Activated naive CD4-positive, alpha-beta T cell treated with anti-CD3 and anti-CD28 coated beads, Interleukin-2, amount 50 U/mL, for 24 hours (primary cell): ENCODE data around the gene NDUFS2.
"Not testable (repeated sequence)": the region's sequence is repeated elsewhere in the genome, so short reads cannot be mapped to it uniquely, and the experiment has no call there.

ENCODE experiments used
- H3K27ac Mint-ChIP-seq: one replicate; pipeline ENCODE4 v1.8.0; 2021; ENCODE audit warnings: mild to moderate bottlenecking, mixed read lengths
- H3K27me3 Mint-ChIP-seq: one replicate; pipeline ENCODE4 v1.8.0; 2021; ENCODE audit warnings: mixed read lengths
- H3K36me3 Mint-ChIP-seq: one replicate; pipeline ENCODE4 v1.8.0; 2021; ENCODE audit warnings: mixed read lengths
- H3K4me1 Mint-ChIP-seq: one replicate; pipeline ENCODE4 v1.8.0; 2021; ENCODE audit warnings: mixed read lengths
- H3K4me3 Mint-ChIP-seq: one replicate; pipeline ENCODE4 v1.8.0; 2021; ENCODE audit warnings: mild to moderate bottlenecking, mixed read lengths
- H3K9me3 Mint-ChIP-seq: one replicate; pipeline ENCODE4 v1.8.0; 2021; ENCODE audit warnings: mixed read lengths

The NDUFS2 gene

GRCh38 chr1:161230762-161231161 is 28.6 kb downstream of the NDUFS2 start:
- Mint-ChIP-seq H3K4me3 (no peak overlapping the region), H3K4me1 (peaks cover 25% of the 10 kb centered on the region), H3K9me3 (no peaks in the 10 kb centered on the region), H3K27me3 (no peaks in the 10 kb centered on the region), H3K27ac (no peak overlapping the region), H3K36me3 (peaks cover 5% of the 10 kb centered on the region)

GRCh38 chr1:161233102-161233501 is 30.9 kb downstream of the NDUFS2 start:
- H3K27ac Mint-ChIP-seq = no peak overlapping the region
- H3K36me3 Mint-ChIP-seq = peaks cover 5% of the 10 kb centered on the region
- H3K4me3 Mint-ChIP-seq = no peak overlapping the region
- H3K4me1 Mint-ChIP-seq = peaks cover 2% of the 10 kb centered on the region
- H3K27me3 Mint-ChIP-seq = no peaks in the 10 kb centered on the region
- no peaks in the 10 kb centered on the region for H3K9me3 Mint-ChIP-seq

DNA sequence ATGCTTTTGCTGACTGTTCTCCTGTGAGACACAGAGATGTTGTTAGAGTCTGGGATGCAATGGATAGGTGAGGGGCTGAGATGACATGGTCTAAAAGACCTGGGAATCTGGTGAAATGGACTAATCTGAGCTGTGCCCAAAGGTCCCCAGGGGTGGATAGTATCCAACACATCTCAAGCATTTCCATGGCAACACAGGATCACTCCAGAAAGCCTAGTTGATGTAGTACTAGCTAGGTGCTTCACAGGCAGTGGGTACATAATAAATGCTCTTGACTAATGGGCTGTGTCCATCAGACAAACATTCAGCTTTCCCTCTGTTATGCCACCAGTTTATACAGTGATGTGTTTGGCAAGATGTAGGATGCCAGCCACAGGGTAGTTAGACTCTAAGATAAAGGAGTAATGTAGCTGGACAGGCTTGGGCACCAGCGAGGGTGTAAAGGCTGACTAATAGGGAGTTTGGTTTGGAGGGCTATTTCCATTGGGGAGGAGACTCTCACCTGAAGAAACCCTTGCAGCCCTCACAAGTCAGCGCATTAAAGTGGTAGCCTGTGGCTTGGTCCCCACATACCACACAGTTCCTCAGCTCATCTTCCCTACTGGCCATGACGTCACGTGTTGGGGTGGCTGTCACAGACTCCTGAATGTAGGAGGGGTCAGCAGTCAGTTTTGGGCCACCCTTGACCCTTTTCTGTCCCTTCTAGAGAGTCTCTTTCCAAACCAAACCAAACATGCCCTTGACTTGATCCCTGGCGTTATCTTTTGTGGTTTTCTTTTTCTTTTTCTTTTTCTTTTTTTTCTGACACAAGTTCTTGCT is 34.0 kb downstream of the NDUFS2 start:
- H3K27ac Mint-ChIP-seq = no peak overlapping the region
- no peaks in the 10 kb centered on the region for H3K9me3 Mint-ChIP-seq
- no peaks in the 10 kb centered on the region for H3K36me3 Mint-ChIP-seq
- H3K4me3 Mint-ChIP-seq = no peak overlapping the region
- no peaks in the 10 kb centered on the region for H3K27me3 Mint-ChIP-seq
- no peaks in the 10 kb centered on the region for H3K4me1 Mint-ChIP-seq

- H3K36me3 Mint-ChIP-seq = no peaks in the 10 kb centered on the region
- H3K27me3 Mint-ChIP-seq = no peaks in the 10 kb centered on the region
- H3K4me3 Mint-ChIP-seq = no peak within 1 kb of the TSS
- no peak within 1 kb of the TSS for H3K27ac Mint-ChIP-seq
- H3K9me3 Mint-ChIP-seq = no peaks in the 10 kb centered on the region
- H3K4me1 Mint-ChIP-seq = no peaks in the 10 kb centered on the region
Measured at GRCh38 chr1:161238039-161238473, 35.9 kb downstream of the NDUFS2 start, which contains the start of gene NR1I3. TSS of gene NR1I3 (minus strand) at chr1:161238203. CDS start at chr1:161236565, 1,638 bp downstream.

DNA sequence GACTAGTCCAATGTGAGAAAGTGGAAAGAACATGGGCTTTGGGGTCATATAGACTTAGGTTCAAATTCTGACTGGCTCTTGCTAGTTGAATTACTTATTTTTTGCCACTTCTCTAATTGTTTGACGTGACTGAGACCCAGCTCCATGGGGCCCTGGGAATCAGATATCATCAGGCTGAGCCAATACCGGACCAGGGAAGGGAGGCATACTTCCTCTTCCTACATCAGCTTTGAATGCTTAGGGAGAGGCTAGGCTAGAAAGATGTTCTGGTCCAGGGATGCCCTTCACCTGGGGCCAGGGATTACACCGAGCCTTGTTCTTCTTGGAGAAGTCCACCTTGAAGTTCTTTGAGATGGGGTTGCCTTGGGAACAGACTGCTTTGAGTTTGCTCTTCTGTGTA is 39.5 kb downstream of the NDUFS2 start:
- Mint-ChIP-seq H3K4me1 (no peaks in the 10 kb centered on the region), H3K27ac (no peak overlapping the region), H3K4me3 (no peak overlapping the region), H3K27me3 (no peaks in the 10 kb centered on the region), H3K9me3 (no peaks in the 10 kb centered on the region), H3K36me3 (no peaks in the 10 kb centered on the region)

DNA sequence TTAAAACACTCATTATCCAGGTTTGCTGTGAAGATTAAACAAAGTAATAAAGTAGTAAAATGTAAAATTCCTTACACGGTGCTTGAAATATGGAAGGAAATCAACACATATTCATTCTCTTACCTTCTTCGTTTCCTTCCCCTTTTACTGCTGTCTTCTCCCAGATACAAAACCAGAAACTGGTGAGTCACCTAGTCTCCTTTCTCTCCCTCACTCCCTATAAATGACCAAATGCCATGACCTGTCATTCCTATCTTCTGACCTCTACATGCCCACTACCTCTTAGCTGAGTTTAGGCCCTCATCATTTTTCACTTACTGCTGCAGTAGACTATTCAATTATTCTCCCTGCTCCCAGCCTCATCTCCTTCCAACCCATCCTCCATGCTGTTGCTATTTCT is 40.1 kb downstream of the NDUFS2 start:
- Mint-ChIP-seq H3K9me3 (no peaks in the 10 kb centered on the region), H3K27ac (no peak overlapping the region), H3K27me3 (no peaks in the 10 kb centered on the region), H3K4me3 (no peak overlapping the region), H3K4me1 (no peaks in the 10 kb centered on the region), H3K36me3 (no peaks in the 10 kb centered on the region)

GRCh38 chr1:161244888-161245287 is 42.7 kb downstream of the NDUFS2 start:
- Mint-ChIP-seq H3K4me3 (no peak overlapping the region), H3K27me3 (no peaks in the 10 kb centered on the region), H3K4me1 (no peaks in the 10 kb centered on the region), H3K36me3 (no peaks in the 10 kb centered on the region), H3K9me3 (no peaks in the 10 kb centered on the region), H3K27ac (no peak overlapping the region)

- H3K9me3 Mint-ChIP-seq = not testable (repeated sequence)
Measured at GRCh38 chr1:161250100-161250499, 47.9 kb downstream of the NDUFS2 start.

GRCh38 chr1:161250829-161251228 is 48.7 kb downstream of the NDUFS2 start:
- H3K9me3 Mint-ChIP-seq = no peaks in the 10 kb centered on the region

More at GRCh38 chr1:161250100-161250499, 47.9 kb downstream of the NDUFS2 start:
- H3K4me1 Mint-ChIP-seq, H3K36me3 Mint-ChIP-seq, H3K27ac Mint-ChIP-seq, H3K4me3 Mint-ChIP-seq, H3K27me3 Mint-ChIP-seq: not testable (repeated sequence)

GRCh38 chr1:161251579-161251978 is 49.4 kb downstream of the NDUFS2 start:
- H3K36me3 Mint-ChIP-seq = no peaks in the 10 kb centered on the region
- H3K4me1 Mint-ChIP-seq = no peaks in the 10 kb centered on the region
- no peak overlapping the region for H3K27ac Mint-ChIP-seq
- no peaks in the 10 kb centered on the region for H3K9me3 Mint-ChIP-seq
- H3K27me3 Mint-ChIP-seq = no peaks in the 10 kb centered on the region
- H3K4me3 Mint-ChIP-seq = no peak overlapping the region

More at GRCh38 chr1:161250829-161251228, 48.7 kb downstream of the NDUFS2 start:
- Mint-ChIP-seq H3K27me3 (no peaks in the 10 kb centered on the region), H3K27ac (no peak overlapping the region), H3K4me3 (no peak overlapping the region), H3K4me1 (no peaks in the 10 kb centered on the region), H3K36me3 (no peaks in the 10 kb centered on the region)

DNA sequence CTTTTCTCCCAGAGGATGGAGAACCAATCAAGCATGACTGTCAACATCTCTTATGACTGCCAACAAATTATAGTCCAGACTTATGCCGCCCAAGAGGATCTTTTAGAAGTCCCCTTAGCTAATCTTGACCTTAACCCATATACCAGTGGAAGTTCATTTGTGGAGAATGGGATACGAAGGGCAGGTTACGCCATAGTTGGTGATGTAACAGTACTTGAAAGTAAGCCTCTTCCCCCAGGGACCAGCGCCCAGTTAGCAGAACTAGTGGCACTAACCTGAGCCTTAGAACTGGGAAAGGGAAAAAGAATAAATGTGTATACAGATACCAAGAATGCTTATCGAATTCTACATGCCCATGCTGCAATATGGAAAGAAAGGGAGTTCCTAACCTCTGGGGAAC is 53.1 kb downstream of the NDUFS2 start:
- not testable (repeated sequence) for H3K36me3 Mint-ChIP-seq, H3K27ac Mint-ChIP-seq, H3K4me1 Mint-ChIP-seq, H3K4me3 Mint-ChIP-seq, H3K9me3 Mint-ChIP-seq
- peaks cover 25% of the 10 kb centered on the region for H3K27me3 Mint-ChIP-seq

- not testable (repeated sequence) for H3K36me3 Mint-ChIP-seq, H3K9me3 Mint-ChIP-seq, H3K4me1 Mint-ChIP-seq, H3K27ac Mint-ChIP-seq, H3K4me3 Mint-ChIP-seq
- H3K27me3 Mint-ChIP-seq = peaks cover 30% of the 10 kb centered on the region
Measured at GRCh38 chr1:161255955-161256520, 53.9 kb downstream of the NDUFS2 start.

DNA sequence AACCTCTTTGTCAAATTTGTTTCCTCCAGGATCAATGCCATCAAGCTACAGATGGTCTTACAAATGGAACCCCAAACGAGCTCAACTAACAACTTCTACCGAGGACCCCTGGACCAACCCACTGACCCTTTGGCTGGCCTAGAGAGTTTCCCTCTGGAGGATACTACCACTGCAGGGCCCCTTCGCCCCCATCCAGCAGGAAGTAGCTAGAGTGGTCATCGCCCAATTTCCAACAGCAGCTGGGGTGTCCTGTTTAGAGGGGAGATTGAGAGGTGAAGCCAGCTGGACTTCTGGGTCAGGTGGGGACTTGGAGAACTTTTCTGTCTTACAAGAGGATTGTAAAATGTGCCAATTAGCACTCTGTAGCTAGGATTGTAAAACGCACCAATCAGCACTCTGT is 54.9 kb downstream of the NDUFS2 start:
- H3K9me3 Mint-ChIP-seq, H3K27ac Mint-ChIP-seq, H3K36me3 Mint-ChIP-seq, H3K4me3 Mint-ChIP-seq: not testable (repeated sequence)
- Mint-ChIP-seq H3K27me3 (peaks cover 38% of the 10 kb centered on the region), H3K4me1 (peaks cover 14% of the 10 kb centered on the region)

- peaks cover 7% of the 10 kb centered on the region for H3K36me3 Mint-ChIP-seq
- peak within 1 kb of the TSS; percentile 82 for H3K4me3 Mint-ChIP-seq
- peaks cover 14% of the 10 kb centered on the region for H3K4me1 Mint-ChIP-seq
- H3K27me3 Mint-ChIP-seq = peaks cover 42% of the 10 kb centered on the region
- peak within 1 kb of the TSS; percentile 46 for H3K27ac Mint-ChIP-seq
- no peaks in the 10 kb centered on the region for H3K9me3 Mint-ChIP-seq
Measured at GRCh38 chr1:161258439-161259344, 56.5 kb downstream of the NDUFS2 start, which contains the start of gene PCP4L1. TSS of gene PCP4L1 (plus strand) at chr1:161258745. CDS start at chr1:161258975, 230 bp downstream.

- Mint-ChIP-seq H3K27ac (no peak overlapping the region), H3K27me3 (peaks cover 42% of the 10 kb centered on the region), H3K4me1 (peaks cover 14% of the 10 kb centered on the region), H3K36me3 (peaks cover 7% of the 10 kb centered on the region), H3K9me3 (no peaks in the 10 kb centered on the region), H3K4me3 (peak overlapping the region; percentile 82)
Measured at GRCh38 chr1:161259345-161259702, 57.2 kb downstream of the NDUFS2 start.
